ENCODE measurements around the gene SMPD3. TPM values are rescaled to one million over a fixed set of nuclear protein-coding genes. Genes with fewer than 3 reads are reported as not detected.
A peak's percentile ranks its signal among the peaks of the same experiment; 100 is the strongest.

Gene SMPD3
- total and polyA plus RNA-seq, 9 of the 15 experiments (the other 6 are each of a cell fraction or from before 2014, with no cell fraction given), result 0.03 to 1.2 (median 0.18) TPM

- Histone ChIP-seq H3K4me2 (ENCODE audit: insufficient read depth, low read length) (no peak overlapping the region), H3K9ac (ENCODE audit: insufficient read depth in 1 of 2, low read depth in 2 of 2, low read length in 2 of 2) (no peak overlapping the region; a peak in 1 of 4 replicates), H2AFZ (ENCODE audit: low read depth, low read length) (no peak overlapping the region), H3K27ac (ENCODE audit: extremely low read depth, low read depth, low read length) (no peak overlapping the region), H3K4me1 (replicated peaks in 1 of 2; ENCODE audit: control insufficient read depth in 2 of 2, insufficient read depth in 2 of 2, low read length in 2 of 2) (peaks cover 9 to 47% of the 10 kb centered on the region in 2 experiments; a peak in 3 of 5 replicates), H3K9me3 (replicated peaks; ENCODE audit: control insufficient read depth, insufficient read depth, low read depth, low read length) (no peaks in the 10 kb centered on the region), H3K79me2 (ENCODE audit: control insufficient read depth, insufficient read depth, low read length) (no peaks in the 10 kb centered on the region), H4K20me1 (replicated peaks; ENCODE audit: control insufficient read depth, insufficient read depth, low read length) (peaks cover 11% of the 10 kb centered on the region), H3K4me3 (no peak overlapping the region), H3K27me3 (ENCODE audit: control insufficient read depth in 2 of 2, insufficient read depth in 2 of 2, low read length in 2 of 2) (peaks cover 0 to 15% of the 10 kb centered on the region in 2 experiments; a peak in 3 of 5 replicates), H3K9me1 (ENCODE audit: control insufficient read depth, insufficient read depth, low read length) (no peaks in the 10 kb centered on the region), H3K36me3 (ENCODE audit: control insufficient read depth, insufficient read depth, low read length) (peaks cover 27% of the 10 kb centered on the region; the same call in 2 of the 3 replicates)
- ChIA-PET POLR2A (interaction anchor here (0.7 to 1.3 kb wide), 3 partner anchors 12 to 20 kb away, joined by 3 to 5 read pairs (median 5); no protein-coding TSS in a partner anchor), CTCF (ENCODE audit: low intra/inter-chr PET ratio) (no interaction called here)
- ATAC-seq, result no peak
- no peak for DNase-seq (ENCODE audit: extremely low read depth in 1 of 4, low spot score in 3 of 4)
- no TSS peak for BruUV-seq (replicated peaks)
- in situ Hi-C loops (cut with MboI), result no loop called here
- FAIRE-seq, result no peak
- 85% methylated on average over 18 of the region's 18 CpGs for whole genome bisulfite sequencing (ENCODE audit: insufficient coverage, low coverage, missing lambda C conversion rate)
- intact Hi-C loops (cut with micrococcal nuclease), result no loop called here
- peak; percentile 2; the same call in 1 of the 2 replicates for TF ChIP-seq POLR2G (IDR thresholded peaks at IDR 0.05; ENCODE audit: low read depth, low read length)
- no peak for TF ChIP-seq SNAPC5 (CRISPR knock-in tag; IDR thresholded peaks at IDR 0.05)
- no peak for TF ChIP-seq TGIF2 (CRISPR knock-in tag; IDR thresholded peaks at IDR 0.05)
Measured at GRCh38 chr16:68360547-68360946, 87.8 kb downstream of the SMPD3 start.
